Esophagus (tissue), 2 donors: Measurements from ENCODE around the gene C2CD2L. TPM values are rescaled to one million over a fixed set of nuclear protein-coding genes. Genes with fewer than 3 reads are reported as not detected.
"Not testable (repeated sequence)": the region's sequence is repeated elsewhere in the genome, so short reads cannot be mapped to it uniquely, and the experiment has no call there.

Source experiments
- H3K27ac ChIP-seq, 2 donors: one replicate each; pipeline ENCODE4 v1.5.1; 2013; ENCODE audit warnings: low read depth in 2 of 2, mild to moderate bottlenecking in 2 of 2, inconsistent platforms in 1 of 2, low read length in 1 of 2, moderate library complexity in 1 of 2
- H3K27me3 ChIP-seq, 2 donors: one replicate each; pipeline ENCODE4 v1.6.1; 2013; ENCODE audit warnings: low read length in 2 of 2, control low read depth in 1 of 2, mild to moderate bottlenecking in 1 of 2; ENCODE audit not compliant: insufficient read depth in 2 of 2, control insufficient read depth in 1 of 2
- H3K36me3 ChIP-seq, 2 donors: one replicate each; pipeline ENCODE4 v1.6.1; 2013; ENCODE audit warnings: low read length in 1 of 2; ENCODE audit not compliant: control insufficient read depth in 2 of 2, insufficient read depth in 2 of 2
- H3K4me1 ChIP-seq, 2 donors: one replicate each; pipeline ENCODE4 v1.6.1; 2013; ENCODE audit warnings: low read length in 1 of 2; ENCODE audit not compliant: control insufficient read depth in 2 of 2, insufficient read depth in 2 of 2
- H3K4me3 ChIP-seq, 2 donors: one replicate each; pipeline ENCODE4 v1.5.1; 2013; ENCODE audit warnings: low read length in 2 of 2, mild to moderate bottlenecking in 2 of 2, low read depth in 1 of 2, moderate library complexity in 1 of 2
- H3K9me3 ChIP-seq, 2 donors: one replicate each; pipeline ENCODE4 v1.6.1; 2013; ENCODE audit warnings: mild to moderate bottlenecking in 2 of 2, low read depth in 1 of 2, low read length in 1 of 2, moderate library complexity in 1 of 2; ENCODE audit not compliant: control insufficient read depth in 2 of 2, insufficient read depth in 1 of 2
- WGBS, 2 donors: extraction: QIAGEN DNeasy Blood & Tissue Kit; methylation state at CpG; one replicate each; pipeline ENCODE4 v1.1.7; 2013; 5-methylcytosine and 5-hydroxymethylcytosine counted together
- polyA plus RNA-seq, 2 donors: library from polyadenylated mRNA; stranded (reverse); fragments of 200-250 nt; gene quantifications; one replicate each; pipeline ENCODE4 v1.2.3, GENCODE V29; 2013
- donor health status: healthy with polysubstance abuse.
- donor health status: Bipolar disorder and iron deficiency.

C2CD2L gene
- polyA plus RNA-seq, result 10 to 100 TPM in 1 of 2 donors, 1 to 10 TPM in 1; 8.4 to 13.1 TPM

DNA sequence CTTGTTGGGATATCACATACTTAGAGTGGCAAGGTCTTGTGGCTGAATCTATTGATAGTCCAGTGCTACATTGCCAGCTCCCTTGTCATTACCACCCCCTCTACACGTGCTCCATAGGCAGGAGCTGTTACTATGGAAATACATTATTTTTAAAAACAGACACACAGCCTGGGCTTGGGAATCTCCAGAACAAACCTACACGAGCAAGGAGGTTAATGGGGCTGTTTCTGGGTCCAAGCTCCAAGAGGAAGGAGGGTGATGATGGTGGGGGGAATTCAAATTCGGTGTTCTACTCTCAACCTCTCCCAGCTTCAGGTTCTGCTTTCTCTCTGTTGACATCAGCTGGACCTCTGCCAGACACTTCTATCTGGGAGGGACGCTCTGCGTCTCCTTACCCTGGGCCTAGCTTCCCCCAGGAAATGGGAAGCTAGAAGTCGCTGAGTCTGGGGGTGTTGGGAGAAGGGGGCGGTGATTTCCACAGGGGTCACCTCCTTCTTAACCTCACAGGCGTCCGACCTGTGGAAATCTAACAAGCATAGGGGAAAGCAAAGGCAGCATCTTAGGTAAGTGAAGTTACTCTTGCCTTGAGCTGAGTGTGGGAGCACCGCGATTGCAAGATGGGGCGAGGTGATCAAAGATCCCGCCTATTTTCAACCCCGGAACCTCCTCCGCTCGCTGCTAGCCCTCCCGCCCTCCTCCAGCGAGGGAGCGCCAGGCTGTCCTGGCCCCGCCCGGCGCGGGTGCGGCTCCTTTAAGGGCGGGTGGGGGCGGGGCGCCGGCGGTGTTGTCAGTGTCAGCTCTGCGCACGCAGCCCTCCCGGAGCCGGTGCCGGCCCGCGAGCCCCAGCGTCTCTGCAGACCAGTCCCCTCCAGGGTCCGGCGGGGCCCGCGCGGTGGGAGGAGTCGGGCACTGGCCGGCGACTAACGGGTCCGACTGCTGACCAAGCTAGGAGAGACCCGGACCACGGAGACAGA, at the start of gene C2CD2L:
Gene C2CD2L, plus strand, starts transcription at position 781 of the 974 bp plus-strand sequence. CDS start 398 bp downstream, outside the sequence.
- H3K27me3 ChIP-seq, result no peaks in the 10 kb centered on the region
- WGBS, 2 donors, result 1% methylated on average over 46 to 49 of the region's 49 CpGs
- H3K36me3 ChIP-seq, result peaks cover 0 to 14% of the 10 kb centered on the region in 2 donors
- peak within 1 kb of the TSS; percentile 75 to 85 for H3K4me3 ChIP-seq
- peak within 1 kb of the TSS; percentile 84 to 85 for H3K27ac ChIP-seq
- H3K9me3 ChIP-seq, result no peaks in the 10 kb centered on the region
- H3K4me1 ChIP-seq, result peaks cover 6 to 14% of the 10 kb centered on the region in 2 donors

DNA sequence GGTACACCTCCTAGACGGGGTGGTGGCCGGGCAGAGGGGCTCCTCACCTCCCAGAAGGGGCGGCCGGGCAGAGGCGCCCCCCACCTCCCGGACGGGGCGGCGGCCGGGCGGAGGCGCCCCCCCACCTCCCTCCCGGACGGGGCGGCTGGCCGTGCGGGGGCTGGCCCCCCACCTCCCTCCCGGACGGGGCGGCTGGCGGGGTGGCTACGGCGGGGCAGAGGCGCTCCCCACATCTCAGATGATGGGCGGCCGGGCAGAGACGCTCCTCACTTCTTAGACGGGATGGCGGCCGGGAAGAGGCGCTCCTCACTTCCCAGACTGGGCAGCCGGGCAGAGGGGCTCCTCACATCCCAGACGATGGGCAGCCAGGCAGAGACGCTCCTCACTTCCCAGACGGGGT, 48.0 kb upstream of the C2CD2L start:
- not testable (repeated sequence) for H3K4me1 ChIP-seq, H3K4me3 ChIP-seq, H3K27ac ChIP-seq, H3K27me3 ChIP-seq, H3K9me3 ChIP-seq
- WGBS, 2 donors, result 90 to 95% methylated on average over 11 to 31 of the region's 35 CpGs
- H3K36me3 ChIP-seq, result peaks cover 7 to 12% of the 10 kb centered on the region in 2 donors

DNA sequence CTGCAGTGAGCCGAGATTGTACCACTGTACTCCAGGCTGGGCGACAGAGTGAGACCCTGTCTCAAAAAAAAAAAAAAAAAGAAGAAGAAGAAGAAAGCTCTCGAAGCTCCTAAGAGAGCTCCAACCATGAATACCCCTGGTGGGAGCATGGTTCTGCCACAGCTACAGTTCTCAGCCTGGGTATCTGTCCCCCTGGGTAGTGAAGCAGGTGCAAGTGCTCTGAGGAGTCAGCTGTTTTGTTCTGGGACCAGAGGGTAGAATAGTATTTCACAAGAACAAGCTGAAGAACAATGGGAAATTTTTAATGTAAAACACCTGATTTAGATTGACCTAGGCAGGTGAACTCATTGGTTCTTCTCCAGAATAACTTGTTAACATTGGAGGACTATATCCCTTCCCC, 45.9 kb upstream of the C2CD2L start:
- Histone ChIP-seq H3K4me3 (no peak overlapping the region), H3K4me1 (no peaks in the 10 kb centered on the region), H3K27me3 (no peaks in the 10 kb centered on the region), H3K9me3 (no peaks in the 10 kb centered on the region), H3K36me3 (no peaks in the 10 kb centered on the region), H3K27ac (no peak overlapping the region)
- WGBS, 2 donors, result 85 to 93% methylated on average over 3 of the region's 3 CpGs

- H3K9me3 ChIP-seq, result no peaks in the 10 kb centered on the region
- H3K27ac ChIP-seq, result no peak overlapping the region
- H3K4me3 ChIP-seq, result no peak overlapping the region
- peaks cover 0 to 2% of the 10 kb centered on the region in 2 donors for H3K4me1 ChIP-seq
- H3K36me3 ChIP-seq, result no peaks in the 10 kb centered on the region
- no peaks in the 10 kb centered on the region for H3K27me3 ChIP-seq
- 58 to 60% methylated on average over 5 of the region's 5 CpGs for WGBS, 2 donors
These were observed 44.4 kb upstream of the C2CD2L start for GRCh38 chr11:119062779-119063178.

GRCh38 chr11:119065369-119065768, 41.8 kb upstream of the C2CD2L start:
- no peaks in the 10 kb centered on the region for H3K27me3 ChIP-seq
- H3K4me1 ChIP-seq, result peaks cover 2 to 4% of the 10 kb centered on the region in 2 donors
- no peak overlapping the region for H3K4me3 ChIP-seq
- H3K36me3 ChIP-seq, result peaks cover 0 to 3% of the 10 kb centered on the region in 2 donors
- no peak overlapping the region for H3K27ac ChIP-seq
- 56 to 57% methylated on average over 4 of the region's 4 CpGs for WGBS, 2 donors
- H3K9me3 ChIP-seq, result no peaks in the 10 kb centered on the region

DNA sequence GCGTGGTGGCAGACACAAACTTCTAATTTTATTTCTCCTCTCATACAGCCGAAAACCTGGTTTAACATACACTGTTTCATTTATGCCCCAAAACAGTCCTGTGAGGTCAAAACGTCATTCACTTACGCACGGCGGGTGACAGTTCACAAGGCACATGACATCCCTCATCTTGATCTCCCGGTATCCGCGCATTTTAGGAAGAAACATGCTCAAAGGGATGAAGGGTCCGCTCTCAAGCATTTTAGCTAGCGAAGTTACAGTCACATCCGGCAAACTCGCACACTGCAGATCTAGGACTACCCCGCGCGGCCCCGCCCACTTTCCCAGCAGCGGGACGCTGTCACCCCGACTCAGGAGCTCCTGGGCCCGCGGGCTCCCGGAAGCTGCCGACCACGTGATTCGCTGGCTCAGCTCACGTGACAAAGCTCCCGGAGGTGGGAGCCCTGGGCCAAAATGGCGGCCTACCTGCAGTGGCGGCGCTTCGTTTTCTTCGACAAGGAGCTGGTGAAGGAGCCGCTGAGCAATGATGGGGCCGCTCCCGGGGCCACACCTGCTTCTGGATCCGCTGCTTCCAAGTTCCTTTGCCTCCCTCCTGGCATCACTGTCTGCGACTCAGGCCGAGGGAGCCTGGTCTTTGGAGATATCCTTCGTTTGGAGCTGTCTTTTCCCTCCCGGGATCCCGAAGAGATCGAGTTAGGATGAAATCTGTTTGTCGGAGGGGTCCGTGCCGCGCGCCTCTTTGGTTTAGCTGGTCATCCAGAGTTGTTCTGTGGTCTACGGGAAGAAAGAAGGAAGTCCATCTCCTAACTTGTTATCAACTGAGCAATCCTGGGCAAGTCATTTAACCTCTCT, 39.5 kb upstream of the C2CD2L start, which contains the start of gene VPS11:
Gene VPS11, plus strand, starts transcription at position 448 of the 852 bp plus-strand sequence. Its CDS starts 6 bp downstream, at position 454.
- no peaks in the 10 kb centered on the region for H3K27me3 ChIP-seq
- H3K9me3 ChIP-seq, result no peaks in the 10 kb centered on the region
- H3K4me1 ChIP-seq, result peaks cover 2 to 4% of the 10 kb centered on the region in 2 donors
- WGBS, 2 donors, result 0 to 1% methylated on average over 49 of the region's 49 CpGs
- H3K27ac ChIP-seq, result peak within 1 kb of the TSS; percentile 88 to 96
- H3K36me3 ChIP-seq, result peaks cover 0 to 10% of the 10 kb centered on the region in 2 donors
- H3K4me3 ChIP-seq, result peak within 1 kb of the TSS; percentile 71 to 98

- no peaks in the 10 kb centered on the region for H3K9me3 ChIP-seq
- 82 to 89% methylated on average over 11 of the region's 11 CpGs for whole genome bisulfite sequencing, 2 donors
- no peaks in the 10 kb centered on the region for H3K4me1 ChIP-seq
- no peaks in the 10 kb centered on the region for H3K27me3 ChIP-seq
- no peak overlapping the region for H3K27ac ChIP-seq
- peaks cover 35 to 55% of the 10 kb centered on the region in 2 donors for H3K36me3 ChIP-seq
- H3K4me3 ChIP-seq, result no peak overlapping the region
These were observed 29.3 kb upstream of the C2CD2L start for GRCh38 chr11:119077839-119078238.

- peaks cover 25 to 44% of the 10 kb centered on the region in 2 donors for H3K36me3 ChIP-seq
- 92% methylated on average over 19 of the region's 19 CpGs for WGBS, 2 donors
These were observed 28.3 kb upstream of the C2CD2L start for GRCh38 chr11:119078675-119079420.

More at GRCh38 chr11:119078675-119079420, 28.3 kb upstream of the C2CD2L start:
- no peak overlapping the region for H3K4me3 ChIP-seq
- no peaks in the 10 kb centered on the region for H3K4me1 ChIP-seq
- H3K27ac ChIP-seq, result no peak overlapping the region
- no peaks in the 10 kb centered on the region for H3K9me3 ChIP-seq
- H3K27me3 ChIP-seq, result no peaks in the 10 kb centered on the region
